GM21423 (cell line): ENCODE measurements around the gene SPANXC.
"Not testable (repeated sequence)": the region's sequence is repeated elsewhere in the genome, so short reads cannot be mapped to it uniquely, and the experiment has no call there.

Experiments
- ATAC-seq: cut with Tn5 transposase; IDR thresholded peaks from one replicate; pipeline ENCODE4 v1.9.1; 2021; ENCODE audit warnings: mild to moderate bottlenecking, moderate library complexity; ENCODE audit not compliant: unreplicated experiment

SPANXC gene

GRCh38 chrX:141242417-141242816 is at the start of gene SPANXC:
Gene SPANXC, minus strand, starts transcription at chrX:141242517. Its CDS starts 60 bp downstream, at chrX:141242457.
- not testable (repeated sequence) for ATAC-seq

GRCh38 chrX:141279476-141279875 is 37.2 kb upstream of the SPANXC start:
- no peak for ATAC-seq

- no peak for ATAC-seq
These were observed 36.0 kb upstream of the SPANXC start for GRCh38 chrX:141278306-141278705.

GRCh38 chrX:141258080-141258479 is 15.8 kb upstream of the SPANXC start:
- ATAC-seq = no peak

GRCh38 chrX:141221611-141222010 is 20.7 kb downstream of the SPANXC start:
- ATAC-seq = no peak

GRCh38 chrX:141220342-141221008 is 21.8 kb downstream of the SPANXC start:
- ATAC-seq = no peak

GRCh38 chrX:141214196-141214595 is 28.1 kb downstream of the SPANXC start:
- no peak for ATAC-seq

- no peak for ATAC-seq
These were observed 40.4 kb downstream of the SPANXC start for GRCh38 chrX:141201962-141202361.
